GM10266 (cell line): ENCODE data around the gene MAPKAP1.
"Not testable (repeated sequence)": the region's sequence is repeated elsewhere in the genome, so short reads cannot be mapped to it uniquely, and the experiment has no call there.

ENCODE experiments used
- DNase-seq: peaks from one replicate; pipeline ENCODE4 v3.0.0; 2012; ENCODE audit errors: extremely low spot score
- TF ChIP-seq, protein P1 (sequence below): IDR thresholded peaks from 2 replicates; pipeline ENCODE4 v1.5.1; 2012; ENCODE audit warnings: mild to moderate bottlenecking, low read depth; ENCODE audit not compliant: control insufficient read depth, insufficient read depth; ENCODE audit errors: missing control alignments

MAPKAP1 gene

DNA sequence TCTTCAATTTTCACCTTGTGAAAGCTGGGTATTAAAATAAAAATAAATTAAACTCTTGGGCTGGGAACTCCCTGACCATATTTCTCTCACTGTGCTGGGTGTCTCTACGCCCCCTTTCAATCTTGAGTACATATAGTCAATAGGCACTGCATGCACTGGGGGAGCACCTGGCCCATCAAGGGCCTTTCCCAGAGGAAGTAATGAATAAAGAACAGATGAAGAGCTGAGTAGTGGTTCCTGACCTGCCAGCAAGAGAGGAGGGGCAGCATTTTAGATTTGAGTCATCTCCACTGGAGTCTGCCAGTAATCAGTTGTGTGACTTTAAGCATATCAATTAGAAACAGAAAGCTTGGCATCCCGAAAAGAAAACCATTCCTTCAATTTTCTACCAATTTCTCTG is 6.2 kb downstream of the MAPKAP1 start:
- peak; percentile 75 for DNase-seq
- TF ChIP-seq, protein P1, sequence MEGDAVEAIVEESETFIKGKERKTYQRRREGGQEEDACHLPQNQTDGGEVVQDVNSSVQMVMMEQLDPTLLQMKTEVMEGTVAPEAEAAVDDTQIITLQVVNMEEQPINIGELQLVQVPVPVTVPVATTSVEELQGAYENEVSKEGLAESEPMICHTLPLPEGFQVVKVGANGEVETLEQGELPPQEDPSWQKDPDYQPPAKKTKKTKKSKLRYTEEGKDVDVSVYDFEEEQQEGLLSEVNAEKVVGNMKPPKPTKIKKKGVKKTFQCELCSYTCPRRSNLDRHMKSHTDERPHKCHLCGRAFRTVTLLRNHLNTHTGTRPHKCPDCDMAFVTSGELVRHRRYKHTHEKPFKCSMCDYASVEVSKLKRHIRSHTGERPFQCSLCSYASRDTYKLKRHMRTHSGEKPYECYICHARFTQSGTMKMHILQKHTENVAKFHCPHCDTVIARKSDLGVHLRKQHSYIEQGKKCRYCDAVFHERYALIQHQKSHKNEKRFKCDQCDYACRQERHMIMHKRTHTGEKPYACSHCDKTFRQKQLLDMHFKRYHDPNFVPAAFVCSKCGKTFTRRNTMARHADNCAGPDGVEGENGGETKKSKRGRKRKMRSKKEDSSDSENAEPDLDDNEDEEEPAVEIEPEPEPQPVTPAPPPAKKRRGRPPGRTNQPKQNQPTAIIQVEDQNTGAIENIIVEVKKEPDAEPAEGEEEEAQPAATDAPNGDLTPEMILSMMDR, result no peak

DNA sequence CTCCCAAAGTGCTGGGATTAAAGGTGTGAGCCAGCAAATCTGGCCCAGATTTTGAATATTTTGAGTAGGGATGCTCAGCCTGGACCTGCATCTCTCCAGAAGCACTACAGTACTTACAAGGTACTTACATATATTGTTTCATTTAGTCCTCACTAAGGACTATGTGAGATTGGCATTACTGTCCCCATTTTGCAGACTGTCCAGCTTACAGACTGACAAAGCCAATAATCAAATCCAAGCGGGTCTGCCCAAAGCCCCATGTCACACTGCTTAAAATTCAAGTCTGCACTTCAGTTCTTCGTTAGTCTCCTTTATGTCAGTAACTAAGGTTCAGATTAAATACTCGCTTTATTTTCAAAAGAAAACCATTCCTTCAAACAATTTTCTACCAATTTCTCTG is 7.1 kb downstream of the MAPKAP1 start:
- TF ChIP-seq, protein P1, result no peak
- DNase-seq, result no peak

DNA sequence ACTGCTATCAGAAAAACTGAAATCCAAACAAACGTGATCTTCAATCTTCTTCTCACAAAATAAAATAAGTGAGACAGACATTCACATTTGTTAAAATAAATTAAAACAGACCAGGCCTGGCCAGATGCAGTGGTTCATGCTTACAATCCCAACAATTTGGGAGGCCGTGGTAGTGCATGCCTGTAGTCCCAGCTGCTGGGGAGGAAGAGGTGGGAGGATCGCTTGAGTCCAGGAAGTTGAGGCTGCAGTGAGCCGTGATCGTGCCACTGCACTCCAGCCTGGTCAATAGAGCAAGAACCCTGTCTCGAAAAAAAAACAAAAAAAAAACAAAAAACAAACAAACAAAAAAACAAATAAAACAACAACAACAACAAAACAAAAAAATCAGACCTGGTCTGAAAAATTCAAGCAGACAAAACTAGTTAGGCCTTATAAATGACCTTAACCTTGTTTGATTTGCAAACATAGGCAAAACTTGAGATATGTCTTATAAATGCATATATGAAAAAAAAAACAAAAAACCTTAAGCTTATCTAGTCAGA is 10.8 kb downstream of the MAPKAP1 start:
- no peak for DNase-seq
- TF ChIP-seq, protein P1, result no peak

DNA sequence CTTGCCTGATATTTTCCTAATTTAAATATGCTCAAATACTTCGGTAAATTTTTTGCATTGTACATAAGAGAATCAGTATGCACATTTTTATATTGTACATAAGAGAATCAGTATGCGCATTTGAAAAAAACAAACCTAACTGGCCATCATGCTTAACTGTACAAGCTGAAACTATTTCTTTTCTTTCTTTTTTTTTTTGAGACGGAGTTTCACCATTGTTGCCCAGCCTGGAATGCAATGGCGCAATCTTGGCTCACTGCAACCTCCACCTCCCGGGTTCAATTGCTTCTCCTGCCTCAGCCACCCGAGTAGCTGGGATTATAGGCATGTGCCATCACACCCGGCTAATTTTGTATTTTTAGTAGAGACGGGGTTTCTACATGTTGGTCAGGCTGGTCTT is 11.5 kb downstream of the MAPKAP1 start:
- not testable (repeated sequence) for DNase-seq

DNA sequence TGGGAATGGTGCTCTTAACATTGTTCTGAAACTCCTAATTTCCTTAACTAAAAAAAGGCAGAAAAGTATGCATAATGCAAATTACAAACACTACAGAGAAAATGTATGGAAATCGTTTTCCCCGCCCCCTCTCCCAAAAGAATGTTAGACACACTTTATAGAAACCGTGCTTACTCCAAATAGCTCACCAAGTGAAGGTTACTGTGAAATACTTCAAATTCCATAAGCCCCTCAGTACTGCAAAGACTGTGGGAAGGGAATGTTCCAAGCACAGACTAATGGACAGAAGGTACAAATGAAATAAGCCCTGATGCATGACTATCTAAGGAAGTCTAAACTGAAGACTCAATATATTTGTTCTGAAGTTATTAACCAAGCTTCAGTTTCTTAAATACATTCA is 12.5 kb downstream of the MAPKAP1 start:
- TF ChIP-seq, protein P1, result no peak
- DNase-seq, result no peak

DNA sequence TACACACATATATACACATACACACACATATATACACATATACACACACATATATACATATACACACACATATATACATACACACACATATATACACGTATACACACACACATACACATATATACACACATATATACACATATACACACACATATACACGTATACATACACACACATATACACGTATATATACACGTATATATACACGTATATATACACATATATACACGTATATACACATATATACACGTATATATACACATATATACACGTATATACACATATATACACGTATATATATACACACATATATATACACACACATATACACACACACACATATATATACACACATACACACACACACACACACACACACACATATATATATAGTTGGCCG is 13.5 kb downstream of the MAPKAP1 start:
- DNase-seq, result not testable (repeated sequence)

DNA sequence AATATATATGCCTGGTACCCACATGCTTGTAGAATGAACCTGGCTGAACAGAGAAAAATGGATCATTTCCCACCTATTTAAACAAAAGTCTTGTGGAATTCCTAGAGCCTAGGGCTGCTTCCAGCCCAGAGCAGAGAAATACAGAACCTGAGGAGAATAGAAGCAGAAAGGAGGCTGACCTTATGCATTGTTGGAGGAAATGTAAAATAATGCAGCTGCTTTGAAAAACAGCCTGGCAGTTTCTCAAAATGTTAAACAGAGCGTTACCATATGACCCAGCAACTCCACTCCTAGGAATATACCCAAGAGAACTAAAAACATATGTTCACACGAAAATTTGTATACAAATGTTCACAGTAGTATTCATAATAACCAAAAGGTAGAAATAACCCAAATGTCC is 15.1 kb downstream of the MAPKAP1 start:
- TF ChIP-seq, protein P1, result no peak
- DNase-seq, result no peak

DNA sequence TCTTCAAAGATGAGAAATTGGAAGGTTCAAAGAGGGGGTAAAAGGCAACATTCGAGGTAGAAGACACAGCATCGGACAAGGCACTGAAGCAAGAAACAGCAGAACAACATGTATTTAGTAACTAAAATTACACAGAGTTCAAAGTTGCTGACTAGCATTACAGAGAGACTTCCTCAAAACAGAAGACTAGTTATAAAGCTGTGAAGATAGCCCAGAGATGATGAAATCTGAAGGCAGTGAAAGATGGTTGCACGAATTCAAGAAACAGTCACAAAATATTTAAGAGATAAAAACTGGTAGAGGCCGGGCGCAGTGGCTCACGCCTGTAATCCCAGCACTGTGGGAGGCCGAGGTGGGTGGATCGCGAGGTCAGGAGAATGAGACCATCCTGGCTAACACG is 16.3 kb downstream of the MAPKAP1 start:
- DNase-seq, result no peak
- TF ChIP-seq, protein P1, result no peak
